RWPE2 (cell line): Measurements from ENCODE around the gene PXDN.

ENCODE experiments used
- ATAC-seq: fragments of 200-7000 bp; cut with Tn5 transposase; 3 replicates; pipeline ENCODE4 v1.9.1; 2021; ENCODE audit warnings: low read depth
- DNase-seq: peaks from one replicate; pipeline ENCODE4 v3.0.0-alpha.2; 2020; ENCODE audit warnings: low spot score
- H3K27ac ChIP-seq: fragments of 450-650 bp; 2 replicates; pipeline ENCODE4 v1.5.1; 2017; ENCODE audit warnings: mild to moderate bottlenecking; ENCODE audit not compliant: poor library complexity, severe bottlenecking
- H3K27me3 ChIP-seq: fragments of 250-450 bp; sonication (Bioruptor Pico); 2 replicates; pipeline ENCODE4 v1.5.1; 2021; ENCODE audit warnings: mild to moderate bottlenecking, moderate library complexity; ENCODE audit not compliant: insufficient read depth, poor library complexity, severe bottlenecking
- H3K36me3 ChIP-seq: fragments of 250-450 bp; sonication (Bioruptor Pico); 2 replicates; pipeline ENCODE4 v1.5.1; 2020; ENCODE audit warnings: low read depth, mild to moderate bottlenecking, moderate library complexity
- H3K4me1 ChIP-seq: fragments of 250-450 bp; sonication (Bioruptor Pico); 2 replicates; pipeline ENCODE4 v1.5.1; 2021; ENCODE audit warnings: mild to moderate bottlenecking, moderate library complexity; ENCODE audit not compliant: insufficient read depth, poor library complexity, severe bottlenecking
- H3K4me3 ChIP-seq: fragments of 250-450 bp; sonication (Bioruptor Pico); 2 replicates; pipeline ENCODE4 v1.5.1; 2021; ENCODE audit warnings: mild to moderate bottlenecking, moderate library complexity; ENCODE audit not compliant: severe bottlenecking
- H3K9me3 ChIP-seq: fragments of 250-450 bp; sonication (Bioruptor Pico); 2 replicates; pipeline ENCODE4 v1.5.1; 2021; ENCODE audit warnings: mild to moderate bottlenecking, moderate library complexity; ENCODE audit not compliant: severe bottlenecking
- TF ChIP-seq, protein P1 (sequence below): fragments of 450-650 bp; IDR thresholded peaks from one replicate; pipeline ENCODE4 v1.5.1; 2017; ENCODE audit warnings: mild to moderate bottlenecking, moderate library complexity; ENCODE audit not compliant: poor library complexity, severe bottlenecking

The PXDN gene

DNA sequence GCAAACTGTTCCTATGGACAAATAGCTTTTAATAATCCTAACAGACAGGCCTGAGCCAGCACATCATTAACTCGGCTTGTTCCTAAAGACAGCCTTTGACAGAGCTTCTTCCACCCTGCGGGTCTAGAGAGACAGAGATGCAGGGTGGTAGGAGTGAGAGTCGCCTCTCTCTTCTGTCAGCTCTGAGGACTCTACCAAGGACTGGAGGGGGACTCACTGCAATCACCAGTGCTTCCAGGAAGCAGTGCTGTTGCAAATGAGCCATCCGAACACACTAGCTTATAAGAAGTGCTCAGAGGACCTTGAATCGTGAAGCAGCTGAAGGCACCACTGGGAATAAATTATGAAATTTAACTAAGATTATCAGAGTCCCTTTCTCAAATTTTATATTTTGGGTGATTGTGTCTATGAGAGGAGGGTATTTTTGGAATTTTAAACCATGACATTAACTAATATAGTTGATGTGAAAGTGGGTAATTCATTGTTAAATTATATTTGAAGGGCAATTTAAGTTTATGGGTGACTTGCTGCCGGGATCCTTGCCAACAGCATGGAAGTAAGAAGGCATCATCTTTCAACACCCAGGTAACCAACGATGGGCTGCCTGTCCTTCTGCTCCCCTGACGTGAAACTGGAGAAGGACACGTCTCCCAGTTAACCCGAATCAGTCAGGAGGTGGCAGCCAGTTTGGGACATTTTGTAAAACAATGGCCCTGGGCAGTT is 43.6 kb upstream of the PXDN start:
- Histone ChIP-seq H3K27ac (no peak overlapping the region), H3K4me1 (no peaks in the 10 kb centered on the region), H3K27me3 (peaks cover 12% of the 10 kb centered on the region), H3K36me3 (no peaks in the 10 kb centered on the region), H3K4me3 (no peak overlapping the region), H3K9me3 (no peaks in the 10 kb centered on the region)
- DNase-seq (no peak), ATAC-seq (no peak)
- TF ChIP-seq, protein P1, sequence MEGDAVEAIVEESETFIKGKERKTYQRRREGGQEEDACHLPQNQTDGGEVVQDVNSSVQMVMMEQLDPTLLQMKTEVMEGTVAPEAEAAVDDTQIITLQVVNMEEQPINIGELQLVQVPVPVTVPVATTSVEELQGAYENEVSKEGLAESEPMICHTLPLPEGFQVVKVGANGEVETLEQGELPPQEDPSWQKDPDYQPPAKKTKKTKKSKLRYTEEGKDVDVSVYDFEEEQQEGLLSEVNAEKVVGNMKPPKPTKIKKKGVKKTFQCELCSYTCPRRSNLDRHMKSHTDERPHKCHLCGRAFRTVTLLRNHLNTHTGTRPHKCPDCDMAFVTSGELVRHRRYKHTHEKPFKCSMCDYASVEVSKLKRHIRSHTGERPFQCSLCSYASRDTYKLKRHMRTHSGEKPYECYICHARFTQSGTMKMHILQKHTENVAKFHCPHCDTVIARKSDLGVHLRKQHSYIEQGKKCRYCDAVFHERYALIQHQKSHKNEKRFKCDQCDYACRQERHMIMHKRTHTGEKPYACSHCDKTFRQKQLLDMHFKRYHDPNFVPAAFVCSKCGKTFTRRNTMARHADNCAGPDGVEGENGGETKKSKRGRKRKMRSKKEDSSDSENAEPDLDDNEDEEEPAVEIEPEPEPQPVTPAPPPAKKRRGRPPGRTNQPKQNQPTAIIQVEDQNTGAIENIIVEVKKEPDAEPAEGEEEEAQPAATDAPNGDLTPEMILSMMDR, result no peak

DNA sequence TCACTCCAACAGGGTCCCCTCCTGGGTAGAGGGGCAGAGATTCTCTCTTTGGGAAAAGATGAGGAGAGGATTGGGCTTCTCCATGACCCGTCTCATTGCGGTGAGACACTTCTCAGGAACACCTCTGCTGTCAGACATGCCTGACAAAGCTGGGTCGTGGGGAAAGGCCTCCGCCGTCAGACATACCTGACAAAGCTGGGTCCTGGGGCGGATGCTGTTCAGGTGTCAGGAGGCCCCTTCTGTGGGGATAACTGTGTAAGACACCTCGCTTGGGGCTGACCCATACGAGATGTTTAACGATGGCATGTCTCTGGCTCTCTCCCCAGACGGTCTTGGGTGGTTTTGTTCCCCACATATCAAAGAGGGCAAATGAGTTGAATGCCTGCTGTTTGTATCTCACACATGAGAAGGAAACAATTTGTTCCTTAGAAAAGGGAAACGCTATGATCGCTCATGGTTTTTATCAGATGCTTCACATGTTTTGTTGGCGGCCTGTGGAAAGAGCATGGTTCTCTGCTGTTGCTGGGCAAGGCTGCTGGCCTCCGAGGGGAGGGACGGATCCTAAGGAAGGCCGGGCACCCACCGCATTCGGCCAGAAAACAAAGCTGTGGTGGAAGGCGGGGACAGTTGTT is 40.8 kb upstream of the PXDN start:
- H3K4me1 ChIP-seq, result no peaks in the 10 kb centered on the region
- H3K36me3 ChIP-seq, result no peaks in the 10 kb centered on the region
- DNase-seq (no peak), ATAC-seq (no peak)
- TF ChIP-seq, protein P1, result no peak
- H3K4me3 ChIP-seq, result no peak overlapping the region
- H3K27me3 ChIP-seq, result peaks cover 12% of the 10 kb centered on the region
- no peak overlapping the region for H3K27ac ChIP-seq
- H3K9me3 ChIP-seq, result no peaks in the 10 kb centered on the region

DNA sequence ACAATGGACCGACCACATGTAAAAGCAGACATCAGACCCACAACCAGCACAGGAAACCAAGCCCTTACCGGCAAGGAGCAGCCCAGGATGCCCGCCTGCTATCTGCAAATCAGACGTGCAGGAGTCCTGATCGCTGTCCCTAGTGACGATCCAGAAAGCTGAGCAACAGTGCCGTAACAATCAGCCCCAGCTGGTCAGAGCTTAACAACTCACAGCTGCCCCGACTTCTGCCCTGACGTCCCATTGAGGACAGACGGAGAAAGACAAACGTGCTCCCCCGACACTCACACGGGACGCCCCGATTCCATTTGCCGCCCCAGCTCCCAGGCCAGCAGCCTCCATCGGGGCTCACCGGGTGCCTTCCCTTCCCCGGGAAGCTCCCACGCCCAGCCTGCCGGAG is 39.8 kb upstream of the PXDN start:
- Histone ChIP-seq H3K27me3 (peaks cover 12% of the 10 kb centered on the region), H3K27ac (no peak overlapping the region), H3K4me3 (no peak overlapping the region), H3K36me3 (no peaks in the 10 kb centered on the region), H3K4me1 (no peaks in the 10 kb centered on the region), H3K9me3 (no peaks in the 10 kb centered on the region)
- ATAC-seq (no peak), DNase-seq (no peak)
- TF ChIP-seq, protein P1, result no peak

DNA sequence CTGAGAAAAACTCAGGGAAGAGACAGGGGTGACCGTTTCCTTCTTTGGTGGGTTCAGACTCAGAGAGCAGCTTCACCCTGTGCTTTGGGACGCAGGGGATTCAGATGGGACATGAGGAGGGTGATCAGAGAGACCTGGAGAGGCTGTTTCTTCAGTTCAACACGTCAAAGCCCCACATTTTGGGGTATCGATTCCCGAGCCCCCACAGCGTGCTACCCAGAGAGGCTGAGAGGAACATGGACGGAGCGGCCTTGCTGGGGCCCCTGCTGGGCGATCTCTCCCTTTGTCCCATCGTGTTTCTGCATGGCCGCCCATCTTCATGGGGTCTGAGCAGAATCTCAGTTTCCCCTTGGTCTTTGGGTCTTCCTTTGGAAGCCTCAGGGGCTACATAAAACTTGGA is 38.2 kb upstream of the PXDN start:
- H3K27ac ChIP-seq, result no peak overlapping the region
- H3K4me3 ChIP-seq, result no peak overlapping the region
- DNase-seq (no peak), ATAC-seq (no peak)
- H3K9me3 ChIP-seq, result no peaks in the 10 kb centered on the region
- H3K27me3 ChIP-seq, result peaks cover 12% of the 10 kb centered on the region
- H3K4me1 ChIP-seq, result no peaks in the 10 kb centered on the region
- no peaks in the 10 kb centered on the region for H3K36me3 ChIP-seq
- TF ChIP-seq, protein P1, result no peak
